HCT116 (cell line): ENCODE measurements around the gene PROSER2.
A peak's percentile ranks its signal among the peaks of the same experiment; 100 is the strongest.

Experiments
- EGR1 ChIP-seq: IDR thresholded peaks from 2 replicates; pipeline ENCODE4 v1.6.1; 2012; ENCODE audit warnings: low read depth
- EZH2phosphoT487 ChIP-seq: fragments of 200-600 bp; IDR thresholded peaks from 2 replicates; pipeline ENCODE4 v1.6.1; 2018; ENCODE audit warnings: antibody characterized with exemption, borderline replicate concordance
- MAX ChIP-seq: IDR thresholded peaks from 2 replicates; pipeline ENCODE4 v1.6.1; 2012
- POLR2A ChIP-seq: IDR thresholded peaks from 2 replicates; pipeline ENCODE4 v1.7.0; 2011; ENCODE audit warnings: borderline replicate concordance; ENCODE audit not compliant: insufficient read depth, insufficient read length; ENCODE audit errors: extremely low read depth
- POLR2AphosphoS5 ChIP-seq: IDR thresholded peaks from 2 replicates; pipeline ENCODE4 v1.6.1; 2011; ENCODE audit warnings: mild to moderate bottlenecking, low read depth, low read length, moderate library complexity
- RAD21 ChIP-seq: IDR thresholded peaks from 2 replicates; pipeline ENCODE4 v1.6.1; 2012; ENCODE audit warnings: low read depth, mild to moderate bottlenecking
- SP1 ChIP-seq: IDR thresholded peaks from 2 replicates; pipeline ENCODE4 v1.6.1; 2012; ENCODE audit warnings: low read depth
- TCF7L2 ChIP-seq: IDR thresholded peaks from 2 replicates; pipeline ENCODE4 v1.7.0; 2011; ENCODE audit warnings: borderline replicate concordance, inconsistent platforms; ENCODE audit not compliant: insufficient read depth, insufficient read length; ENCODE audit errors: extremely low read depth
- ZNF274 ChIP-seq: fragments of 200-500 bp; sonication (Bioruptor generic); IDR thresholded peaks from 2 replicates; pipeline ENCODE4 v1.6.1; 2014; ENCODE audit warnings: mild to moderate bottlenecking, low read depth, low read length, inconsistent platforms
- TF ChIP-seq, protein P1 (sequence below), 3 experiments: fragments of 200-600 bp in 1 of 3; sonication (generic) in 1 of 3; IDR thresholded peaks in 2 of 3; conservative IDR thresholded peaks in 1 of 3; 2 replicates each; pipeline ENCODE4 v1.5.1; 2012 to 2017; ENCODE audit warnings: low read depth in 2 of 3, low read length in 2 of 3, antibody characterized with exemption in 1 of 3, borderline replicate concordance in 1 of 3, control low read depth in 1 of 3, mild to moderate bottlenecking in 1 of 3, mixed read lengths in 1 of 3, mixed run types in 1 of 3, moderate library complexity in 1 of 3; ENCODE audit not compliant: insufficient read depth in 1 of 3
- TF ChIP-seq, protein P2 (sequence below): IDR thresholded peaks from 2 replicates; pipeline ENCODE4 v1.6.1; 2012

DNA sequence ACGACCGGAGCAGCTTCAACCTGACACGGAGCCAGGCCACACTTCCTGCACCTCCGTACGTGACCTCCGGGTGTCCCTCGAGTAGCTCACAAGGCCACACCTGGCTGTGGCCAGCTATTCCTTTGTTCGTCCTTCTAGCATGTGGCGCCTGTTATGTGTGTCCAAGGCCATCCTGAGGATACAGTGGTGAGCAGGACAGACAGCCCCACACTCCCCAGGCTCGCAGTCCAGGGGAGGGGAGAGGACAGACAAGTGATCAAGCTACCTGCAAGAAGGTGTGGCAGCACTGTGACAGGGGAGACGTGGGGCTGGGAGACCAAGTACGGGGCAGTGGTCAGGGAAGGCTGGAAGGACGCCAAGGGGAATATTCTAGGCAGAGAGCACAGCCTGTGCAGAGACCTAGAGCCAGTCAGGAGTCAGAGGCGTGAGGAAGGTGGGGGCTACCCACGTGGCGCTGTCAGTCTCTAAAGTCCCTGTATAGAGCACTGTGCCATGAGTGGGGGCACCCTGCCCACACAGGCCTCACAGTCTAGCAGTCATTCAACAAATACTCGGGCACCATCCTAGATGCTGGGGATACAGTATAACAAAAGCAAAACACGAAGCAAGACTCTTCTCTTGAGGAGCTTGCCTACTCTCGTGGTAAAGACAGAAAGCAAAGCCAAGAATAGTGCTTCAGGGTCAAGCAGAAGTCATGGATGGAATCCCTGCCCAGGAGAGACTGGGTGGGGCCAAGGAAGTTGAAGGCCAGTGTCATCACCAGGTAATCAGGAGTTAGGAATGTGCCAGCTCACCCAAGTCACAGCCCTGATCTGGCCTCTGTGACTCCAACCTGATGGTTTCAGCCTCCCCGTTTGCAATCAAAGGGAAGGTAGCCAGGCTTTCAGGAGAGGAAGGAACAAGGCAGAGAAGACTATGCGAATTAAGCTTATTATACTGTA is 58.6 kb downstream of the PROSER2 start:
- TF ChIP-seq, protein P1, sequence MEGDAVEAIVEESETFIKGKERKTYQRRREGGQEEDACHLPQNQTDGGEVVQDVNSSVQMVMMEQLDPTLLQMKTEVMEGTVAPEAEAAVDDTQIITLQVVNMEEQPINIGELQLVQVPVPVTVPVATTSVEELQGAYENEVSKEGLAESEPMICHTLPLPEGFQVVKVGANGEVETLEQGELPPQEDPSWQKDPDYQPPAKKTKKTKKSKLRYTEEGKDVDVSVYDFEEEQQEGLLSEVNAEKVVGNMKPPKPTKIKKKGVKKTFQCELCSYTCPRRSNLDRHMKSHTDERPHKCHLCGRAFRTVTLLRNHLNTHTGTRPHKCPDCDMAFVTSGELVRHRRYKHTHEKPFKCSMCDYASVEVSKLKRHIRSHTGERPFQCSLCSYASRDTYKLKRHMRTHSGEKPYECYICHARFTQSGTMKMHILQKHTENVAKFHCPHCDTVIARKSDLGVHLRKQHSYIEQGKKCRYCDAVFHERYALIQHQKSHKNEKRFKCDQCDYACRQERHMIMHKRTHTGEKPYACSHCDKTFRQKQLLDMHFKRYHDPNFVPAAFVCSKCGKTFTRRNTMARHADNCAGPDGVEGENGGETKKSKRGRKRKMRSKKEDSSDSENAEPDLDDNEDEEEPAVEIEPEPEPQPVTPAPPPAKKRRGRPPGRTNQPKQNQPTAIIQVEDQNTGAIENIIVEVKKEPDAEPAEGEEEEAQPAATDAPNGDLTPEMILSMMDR (IDR thresholded peaks at IDR 0.05 in 2 of 3, conservative IDR thresholded peaks at IDR 0.05 in 1 of 3; ENCODE audit: borderline replicate concordance in 1 of 3, insufficient read depth in 1 of 3, low read depth in 2 of 3, low read length in 2 of 3) = peak in 1 of 3 experiments; percentile 45; a peak in 2 of 6 replicates
- TF ChIP-seq EGR1 (no peak), POLR2A (no peak), SP1 (no peak), ZNF274 (no peak), EZH2phosphoT487 (no peak), POLR2AphosphoS5 (peak; percentile 71), TCF7L2 (peak; percentile 14), MAX (no peak), RAD21 (no peak)
- TF ChIP-seq, protein P2, sequence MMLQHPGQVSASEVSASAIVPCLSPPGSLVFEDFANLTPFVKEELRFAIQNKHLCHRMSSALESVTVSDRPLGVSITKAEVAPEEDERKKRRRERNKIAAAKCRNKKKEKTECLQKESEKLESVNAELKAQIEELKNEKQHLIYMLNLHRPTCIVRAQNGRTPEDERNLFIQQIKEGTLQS = no peak
